GM12878 (cell line): ENCODE results near the gene LSP1. TPM values are rescaled to one million over a fixed set of nuclear protein-coding genes. Genes with fewer than 3 reads are reported as not detected.
A peak's percentile ranks its signal among the peaks of the same experiment; 100 is the strongest.

Experiments used
- BCL11A ChIP-seq: IDR thresholded peaks from 2 replicates; pipeline ENCODE4 v1.6.1; 2011; ENCODE audit warnings: low read depth, low read length
- CHD2 ChIP-seq: IDR thresholded peaks from 2 replicates; pipeline ENCODE4 v1.6.1; 2011; ENCODE audit warnings: low read depth, low read length, improper control_type of control experiment, borderline replicate concordance
- E2F8 ChIP-seq: fragments of 450-650 bp; IDR thresholded peaks from 2 replicates; pipeline ENCODE4 v1.6.1; 2018; ENCODE audit warnings: mild to moderate bottlenecking, low read depth, moderate library complexity; ENCODE audit not compliant: partially characterized antibody
- EP300 ChIP-seq, 2 experiments: fragments of 150-350 bp in 1 of 2; IDR thresholded peaks; 2 replicates each; pipeline ENCODE4 v1.6.1; 2011 to 2012; ENCODE audit warnings: low read depth in 2 of 2, low read length in 2 of 2, borderline replicate concordance in 1 of 2, improper control_type of control experiment in 1 of 2, inconsistent platforms in 1 of 2; ENCODE audit not compliant: control insufficient read depth in 1 of 2
- FOXK2 ChIP-seq: fragments of 450-650 bp; IDR thresholded peaks from 2 replicates; pipeline ENCODE4 v1.6.1; 2017; ENCODE audit warnings: mild to moderate bottlenecking, moderate library complexity
- LARP7 ChIP-seq: fragments of 450-650 bp; IDR thresholded peaks from 2 replicates; pipeline ENCODE4 v1.6.1; 2017; ENCODE audit warnings: mild to moderate bottlenecking
- NR2C1 ChIP-seq: fragments of 450-650 bp; IDR thresholded peaks from 2 replicates; pipeline ENCODE4 v1.6.1; 2017; ENCODE audit warnings: antibody characterized with exemption, mild to moderate bottlenecking, moderate library complexity
- PAX8 ChIP-seq: fragments of 450-650 bp; IDR thresholded peaks from 2 replicates; pipeline ENCODE4 v1.6.1; 2017; ENCODE audit warnings: mild to moderate bottlenecking, moderate library complexity
- PKNOX1 ChIP-seq: fragments of 450-650 bp; IDR thresholded peaks from 2 replicates; pipeline ENCODE4 v1.6.1; 2016; ENCODE audit warnings: mild to moderate bottlenecking
- RB1 ChIP-seq: fragments of 450-650 bp; formaldehyde crosslinking; IDR thresholded peaks from 2 replicates; pipeline ENCODE4 v1.6.1; 2017; ENCODE audit warnings: mild to moderate bottlenecking, borderline replicate concordance
- SP1 ChIP-seq: IDR thresholded peaks from one replicate; pipeline ENCODE4 v1.6.1; 2011; ENCODE audit warnings: low read depth, low read length
- SUZ12 ChIP-seq: fragments of 200-600 bp; sonication (generic); IDR thresholded peaks from one replicate; pipeline ENCODE4 v1.6.1; 2018; ENCODE audit warnings: antibody characterized with exemption, mild to moderate bottlenecking; ENCODE audit not compliant: unreplicated experiment
- polyA plus RNA-seq, 11 experiments: library from polyadenylated mRNA; depleted of rRNA in 4 of 11; unstranded in 6 of 11; stranded (reverse) in 5 of 11; fragments of >200 nt; fragmentation: Nextera tagmentation in 4 of 11; fragmentation: Illumina TruSeq in 1 of 11; extraction: Ambion mirVana in 4 of 11; extraction: Trizol in 1 of 11; gene quantifications; 1 replicate in 1 of 11; 2 replicates in 10 of 11; pipeline versions ENCODE4 v1.2.1 to v1.2.3, GENCODE V29; 2011 to 2016; ENCODE audit warnings: inconsistent platforms in 2 of 11, missing spikeins in 2 of 11, low read depth in 1 of 11
- total RNA-seq, 4 experiments: library from RNA; depleted of rRNA in 3 of 4; stranded (reverse); fragments of >200 nt in 3 of 4; fragmentation: Illumina TruSeq in 1 of 4; extraction: Trizol in 1 of 4; gene quantifications; 2 replicates each; pipeline versions ENCODE4 v1.2.1 to v1.2.3, GENCODE V29; 2013 to 2021
- TF ChIP-seq, protein P1 (sequence below): fragments of 450-650 bp; formaldehyde crosslinking; IDR thresholded peaks from 2 replicates; pipeline ENCODE4 v1.5.0; 2022; ENCODE audit warnings: mild to moderate bottlenecking, missing genetic modification characterization
- TF ChIP-seq, protein P2 (sequence below): fragments of 150-350 bp; IDR thresholded peaks from 2 replicates; pipeline ENCODE4 v1.6.1; 2016; ENCODE audit warnings: low read depth, low read length
- TF ChIP-seq, protein P3 (sequence below): fragments of 450-650 bp; conservative IDR thresholded peaks from 2 replicates; pipeline ENCODE4 v1.6.1; 2017; ENCODE audit warnings: mild to moderate bottlenecking, moderate library complexity

LSP1 gene
- total and polyA plus RNA-seq, 10 of the 15 experiments (the other 5 are each of a cell fraction or from before 2014, with no cell fraction given): 19.2 to 488 (median 369) TPM

DNA sequence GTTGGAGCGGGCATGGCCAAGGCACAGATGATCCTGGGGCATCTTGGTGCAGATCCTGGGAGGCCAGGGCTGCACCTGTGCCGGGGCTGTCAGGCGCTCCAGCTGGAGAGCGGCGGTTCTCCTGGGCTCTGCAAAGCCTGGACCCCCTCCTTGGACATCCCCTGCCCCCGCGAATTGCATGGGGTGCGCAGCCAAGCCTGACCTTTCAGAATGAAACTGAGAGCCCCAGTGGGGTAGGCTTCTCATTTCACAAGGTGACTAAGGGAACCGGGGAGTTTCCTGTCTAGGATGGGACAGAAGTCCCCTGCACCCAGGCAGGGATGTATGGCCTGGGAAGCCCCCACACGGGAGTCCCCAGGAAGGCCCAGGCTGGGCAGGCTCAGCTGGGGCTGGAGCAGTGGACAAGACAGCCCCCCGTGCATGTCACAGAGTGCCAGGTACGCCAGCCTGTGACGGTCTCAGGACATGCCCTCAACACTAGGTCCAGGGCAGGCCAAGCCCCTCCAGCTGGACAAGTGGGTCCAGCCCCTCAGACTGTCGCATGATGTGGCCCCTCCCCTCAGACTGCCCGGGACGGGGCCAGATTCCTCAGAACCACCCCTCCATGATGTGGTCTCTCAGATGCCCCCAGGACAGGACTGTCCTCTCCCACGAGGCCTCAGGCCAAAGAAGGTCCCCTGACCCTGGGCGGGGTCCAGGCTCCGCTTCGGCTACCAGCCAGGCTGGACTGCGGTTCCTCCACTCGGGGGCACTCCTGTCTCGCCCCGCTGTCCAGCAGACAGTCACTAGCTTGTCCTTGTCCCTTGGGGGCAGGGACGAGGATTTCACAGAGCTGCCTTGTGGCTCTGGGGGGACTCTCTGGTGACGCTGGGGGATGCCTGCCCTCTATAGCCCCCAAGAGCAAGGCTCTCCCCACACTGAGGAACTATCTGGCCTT, 2.3 kb downstream of the LSP1 start (continued):
- TF ChIP-seq E2F8: no peak
- TF ChIP-seq, protein P1, sequence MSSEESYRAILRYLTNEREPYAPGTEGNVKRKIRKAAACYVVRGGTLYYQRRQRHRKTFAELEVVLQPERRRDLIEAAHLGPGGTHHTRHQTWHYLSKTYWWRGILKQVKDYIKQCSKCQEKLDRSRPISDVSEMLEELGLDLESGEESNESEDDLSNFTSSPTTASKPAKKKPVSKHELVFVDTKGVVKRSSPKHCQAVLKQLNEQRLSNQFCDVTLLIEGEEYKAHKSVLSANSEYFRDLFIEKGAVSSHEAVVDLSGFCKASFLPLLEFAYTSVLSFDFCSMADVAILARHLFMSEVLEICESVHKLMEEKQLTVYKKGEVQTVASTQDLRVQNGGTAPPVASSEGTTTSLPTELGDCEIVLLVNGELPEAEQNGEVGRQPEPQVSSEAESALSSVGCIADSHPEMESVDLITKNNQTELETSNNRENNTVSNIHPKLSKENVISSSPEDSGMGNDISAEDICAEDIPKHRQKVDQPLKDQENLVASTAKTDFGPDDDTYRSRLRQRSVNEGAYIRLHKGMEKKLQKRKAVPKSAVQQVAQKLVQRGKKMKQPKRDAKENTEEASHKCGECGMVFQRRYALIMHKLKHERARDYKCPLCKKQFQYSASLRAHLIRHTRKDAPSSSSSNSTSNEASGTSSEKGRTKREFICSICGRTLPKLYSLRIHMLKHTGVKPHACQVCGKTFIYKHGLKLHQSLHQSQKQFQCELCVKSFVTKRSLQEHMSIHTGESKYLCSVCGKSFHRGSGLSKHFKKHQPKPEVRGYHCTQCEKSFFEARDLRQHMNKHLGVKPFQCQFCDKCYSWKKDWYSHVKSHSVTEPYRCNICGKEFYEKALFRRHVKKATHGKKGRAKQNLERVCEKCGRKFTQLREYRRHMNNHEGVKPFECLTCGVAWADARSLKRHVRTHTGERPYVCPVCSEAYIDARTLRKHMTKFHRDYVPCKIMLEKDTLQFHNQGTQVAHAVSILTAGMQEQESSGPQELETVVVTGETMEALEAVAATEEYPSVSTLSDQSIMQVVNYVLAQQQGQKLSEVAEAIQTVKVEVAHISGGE: no peak
- TF ChIP-seq CHD2: no peak; the same call in 1 of the 2 replicates
- peak; percentile 84 to 87 for TF ChIP-seq EP300 (IDR thresholded peaks at IDR 0.05; ENCODE audit: borderline replicate concordance in 1 of 2, control insufficient read depth in 1 of 2, low read depth in 2 of 2, low read length in 2 of 2)
- TF ChIP-seq BCL11A: peak; percentile 82
- TF ChIP-seq PAX8: no peak
- no peak for TF ChIP-seq NR2C1
- TF ChIP-seq, protein P2, sequence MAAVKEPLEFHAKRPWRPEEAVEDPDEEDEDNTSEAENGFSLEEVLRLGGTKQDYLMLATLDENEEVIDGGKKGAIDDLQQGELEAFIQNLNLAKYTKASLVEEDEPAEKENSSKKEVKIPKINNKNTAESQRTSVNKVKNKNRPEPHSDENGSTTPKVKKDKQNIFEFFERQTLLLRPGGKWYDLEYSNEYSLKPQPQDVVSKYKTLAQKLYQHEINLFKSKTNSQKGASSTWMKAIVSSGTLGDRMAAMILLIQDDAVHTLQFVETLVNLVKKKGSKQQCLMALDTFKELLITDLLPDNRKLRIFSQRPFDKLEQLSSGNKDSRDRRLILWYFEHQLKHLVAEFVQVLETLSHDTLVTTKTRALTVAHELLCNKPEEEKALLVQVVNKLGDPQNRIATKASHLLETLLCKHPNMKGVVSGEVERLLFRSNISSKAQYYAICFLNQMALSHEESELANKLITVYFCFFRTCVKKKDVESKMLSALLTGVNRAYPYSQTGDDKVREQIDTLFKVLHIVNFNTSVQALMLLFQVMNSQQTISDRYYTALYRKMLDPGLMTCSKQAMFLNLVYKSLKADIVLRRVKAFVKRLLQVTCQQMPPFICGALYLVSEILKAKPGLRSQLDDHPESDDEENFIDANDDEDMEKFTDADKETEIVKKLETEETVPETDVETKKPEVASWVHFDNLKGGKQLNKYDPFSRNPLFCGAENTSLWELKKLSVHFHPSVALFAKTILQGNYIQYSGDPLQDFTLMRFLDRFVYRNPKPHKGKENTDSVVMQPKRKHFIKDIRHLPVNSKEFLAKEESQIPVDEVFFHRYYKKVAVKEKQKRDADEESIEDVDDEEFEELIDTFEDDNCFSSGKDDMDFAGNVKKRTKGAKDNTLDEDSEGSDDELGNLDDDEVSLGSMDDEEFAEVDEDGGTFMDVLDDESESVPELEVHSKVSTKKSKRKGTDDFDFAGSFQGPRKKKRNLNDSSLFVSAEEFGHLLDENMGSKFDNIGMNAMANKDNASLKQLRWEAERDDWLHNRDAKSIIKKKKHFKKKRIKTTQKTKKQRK: no peak
- no peak for TF ChIP-seq SUZ12
- no peak for TF ChIP-seq PKNOX1
- TF ChIP-seq RB1: no peak
- peak; percentile 51 for TF ChIP-seq SP1
- 0 out of 2 replicates have a peak, but pooled peaks have one; percentile 38 for TF ChIP-seq LARP7
- TF ChIP-seq, protein P3, sequence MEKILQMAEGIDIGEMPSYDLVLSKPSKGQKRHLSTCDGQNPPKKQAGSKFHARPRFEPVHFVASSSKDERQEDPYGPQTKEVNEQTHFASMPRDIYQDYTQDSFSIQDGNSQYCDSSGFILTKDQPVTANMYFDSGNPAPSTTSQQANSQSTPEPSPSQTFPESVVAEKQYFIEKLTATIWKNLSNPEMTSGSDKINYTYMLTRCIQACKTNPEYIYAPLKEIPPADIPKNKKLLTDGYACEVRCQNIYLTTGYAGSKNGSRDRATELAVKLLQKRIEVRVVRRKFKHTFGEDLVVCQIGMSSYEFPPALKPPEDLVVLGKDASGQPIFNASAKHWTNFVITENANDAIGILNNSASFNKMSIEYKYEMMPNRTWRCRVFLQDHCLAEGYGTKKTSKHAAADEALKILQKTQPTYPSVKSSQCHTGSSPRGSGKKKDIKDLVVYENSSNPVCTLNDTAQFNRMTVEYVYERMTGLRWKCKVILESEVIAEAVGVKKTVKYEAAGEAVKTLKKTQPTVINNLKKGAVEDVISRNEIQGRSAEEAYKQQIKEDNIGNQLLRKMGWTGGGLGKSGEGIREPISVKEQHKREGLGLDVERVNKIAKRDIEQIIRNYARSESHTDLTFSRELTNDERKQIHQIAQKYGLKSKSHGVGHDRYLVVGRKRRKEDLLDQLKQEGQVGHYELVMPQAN: no peak; the same call in 1 of the 2 replicates
- no peak for TF ChIP-seq FOXK2
